HFF-Myc (cell line): ENCODE data around the gene DRG1.

ENCODE experiments used
- DNase-seq: peaks from one replicate; pipeline ENCODE4 v3.0.0-alpha.2; 2011; ENCODE audit warnings: low read depth; ENCODE audit errors: extremely low read depth
- H3K4me3 ChIP-seq: replicated peaks from 2 replicates; pipeline ENCODE4 v1.5.1; 2011; ENCODE audit warnings: low read depth, mild to moderate bottlenecking, control low read depth, low read length
- CTCF ChIP-seq: IDR thresholded peaks from 2 replicates; pipeline ENCODE4 v1.5.1; 2012; ENCODE audit warnings: mild to moderate bottlenecking, low read depth, low read length, control low read depth; ENCODE audit errors: missing control alignments

Gene DRG1

GRCh38 chr22:31447337-31447736 is 47.9 kb downstream of the DRG1 start:
- no peak for TF ChIP-seq CTCF
- no peak overlapping the region for H3K4me3 ChIP-seq
- no peak for DNase-seq

DNA sequence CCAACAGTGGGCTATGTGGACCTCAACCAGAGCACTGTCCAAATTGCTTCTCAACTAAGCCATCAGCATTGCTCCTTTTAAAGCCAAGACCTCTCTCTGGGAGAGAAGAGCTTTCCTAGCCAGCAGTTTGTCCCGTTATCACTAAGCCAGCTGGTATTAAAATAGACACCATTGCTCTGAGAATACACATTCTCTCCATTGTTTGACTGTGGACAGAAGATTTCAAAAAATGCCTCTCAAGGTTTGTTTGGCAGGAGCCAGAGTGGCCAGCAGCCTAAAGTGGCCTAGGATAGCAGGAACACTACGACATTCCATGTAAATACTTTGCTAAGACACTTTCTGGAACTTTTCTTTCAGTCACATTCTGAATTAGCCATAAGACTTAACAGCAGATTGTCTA is 49.0 kb downstream of the DRG1 start:
- TF ChIP-seq CTCF: no peak
- no peak for DNase-seq
- H3K4me3 ChIP-seq: no peak overlapping the region

DNA sequence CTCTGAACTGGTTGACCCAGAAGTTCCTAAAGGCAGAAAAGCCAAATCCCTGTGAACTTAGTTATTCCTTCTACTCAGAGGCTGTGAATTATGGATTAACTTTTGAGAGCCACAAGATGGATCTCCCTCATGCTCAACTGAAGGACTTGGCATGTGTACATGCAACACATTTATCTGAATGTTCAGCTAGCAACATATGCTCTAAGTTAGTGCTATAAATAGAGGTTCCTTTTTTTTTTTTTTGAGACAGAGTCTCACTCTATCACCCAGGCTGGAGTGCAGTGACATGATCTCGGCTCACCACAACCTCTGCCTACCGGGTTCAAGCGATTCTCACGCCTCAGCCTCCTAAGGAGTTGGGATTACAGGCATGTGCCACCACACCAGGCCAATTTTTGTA is 50.1 kb downstream of the DRG1 start:
- DNase-seq: no peak
- H3K4me3 ChIP-seq: no peak overlapping the region
- no peak for TF ChIP-seq CTCF

- TF ChIP-seq CTCF: peak; percentile 59
- peak; percentile 25 for DNase-seq
- H3K4me3 ChIP-seq: no peak overlapping the region
Observed at GRCh38 chr22:31451709-31452571, 52.5 kb downstream of the DRG1 start.

DNA sequence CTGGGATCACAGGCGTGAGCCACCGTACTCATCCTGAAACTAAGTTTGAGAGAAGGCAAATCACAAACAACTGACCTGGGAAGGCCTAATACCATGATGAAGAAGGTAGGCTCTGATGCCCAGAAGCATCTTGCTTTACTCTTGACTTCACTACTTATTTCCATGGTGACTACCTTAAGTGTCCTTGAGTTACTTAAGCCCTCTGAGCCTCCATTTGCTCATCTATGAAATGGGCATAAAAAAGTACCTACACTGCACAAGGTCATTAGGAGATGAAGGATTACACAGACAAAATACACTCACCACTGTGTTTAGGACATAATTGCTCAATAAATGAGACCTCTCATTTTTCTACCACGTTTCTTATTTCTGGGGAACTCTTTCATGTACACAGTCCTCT is 62.3 kb downstream of the DRG1 start:
- no peak overlapping the region for H3K4me3 ChIP-seq
- no peak for DNase-seq
- TF ChIP-seq CTCF: no peak

GRCh38 chr22:31465307-31465706 is 65.9 kb downstream of the DRG1 start:
- no peak for DNase-seq
- no peak overlapping the region for H3K4me3 ChIP-seq
- no peak for TF ChIP-seq CTCF

DNA sequence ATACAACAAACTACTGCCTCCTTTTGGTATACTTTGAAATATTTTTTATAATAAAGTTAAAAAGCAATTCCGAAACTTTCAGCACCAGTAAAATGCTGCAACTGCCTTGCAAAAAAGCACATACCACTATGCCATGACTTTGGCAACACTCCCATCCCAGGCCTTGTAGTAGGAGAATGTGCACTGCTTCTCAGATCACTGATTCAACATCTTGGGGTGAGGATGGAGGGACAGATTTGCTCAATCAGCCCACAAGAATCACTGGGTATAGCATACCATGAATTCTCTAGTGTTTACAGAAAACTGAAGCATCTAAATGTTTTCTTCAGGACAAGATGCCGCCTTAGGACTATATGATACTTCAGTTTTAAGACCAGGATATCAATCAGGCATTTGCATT is 75.3 kb downstream of the DRG1 start:
- no peak overlapping the region for H3K4me3 ChIP-seq
- no peak for TF ChIP-seq CTCF
- no peak for DNase-seq
